ENCODE measurements around the gene BCL3.

DNA sequence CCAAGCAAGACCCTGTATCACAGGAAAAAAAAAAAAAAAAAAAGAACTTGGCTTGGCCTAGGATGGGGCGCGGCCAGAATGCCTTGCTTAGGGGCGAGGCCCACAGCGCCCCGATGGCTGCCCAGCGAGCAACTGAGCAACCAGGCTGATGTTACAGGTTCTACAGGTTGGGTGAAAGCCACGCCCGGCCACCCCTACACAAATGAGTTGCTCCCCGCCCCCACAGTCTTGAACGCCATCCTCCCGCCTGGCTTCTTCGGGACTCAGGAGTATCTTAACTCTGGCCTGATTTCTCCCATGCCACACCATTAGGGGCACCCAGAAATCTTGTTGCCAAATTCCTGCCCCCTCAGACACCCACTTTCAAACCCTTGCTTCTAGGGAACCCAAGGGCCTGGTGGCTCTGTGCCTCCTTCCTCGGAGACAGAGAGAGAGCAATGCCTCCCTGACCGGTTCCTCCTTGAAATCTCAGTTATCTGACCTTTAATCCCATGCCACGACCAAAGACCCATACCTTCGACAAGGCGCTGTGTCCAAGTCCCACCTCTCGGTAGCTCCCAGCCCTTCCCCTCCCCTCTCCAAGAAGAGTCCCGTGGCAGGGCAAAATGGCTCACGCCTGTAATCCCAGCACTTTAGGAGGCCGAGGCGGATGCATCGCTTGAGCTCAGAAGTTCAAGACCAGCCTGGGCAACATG, 28.0 kb downstream of the BCL3 start:
- TF ChIP-seq CTCF (IDR thresholded peaks at IDR 0.05) (no peak), POLR2A (IDR thresholded peaks at IDR 0.05) (no peak)
